Heart left ventricle (tissue), 13 donors: ENCODE results near the gene ALK.

Source experiments
- CTCF ChIP-seq, 12 donors: fragments of 200-600 bp; sonication (generic) in 4 of 12; IDR thresholded peaks; one replicate each; pipeline versions ENCODE4 v1.5.0 to v1.8.0; 2018 to 2022; ENCODE audit warnings: antibody characterized with exemption in 12 of 12, mild to moderate bottlenecking in 5 of 12
- POLR2A ChIP-seq, 2 donors: fragments of 450-650 bp; IDR thresholded peaks; one replicate each; pipeline ENCODE4 v1.6.1; 2017; ENCODE audit warnings: antibody characterized with exemption in 2 of 2, mild to moderate bottlenecking in 2 of 2, moderate library complexity in 2 of 2
- donor health status: ischemic (EF 13 %, LVEDD 7.1; RV severe dilation, severe dysfunction).
- donor health status: DM: no; HTN: yes; CAD: no.
- donor health status: DM: no; HTN: no; CAD: no.
- donor health status: ischemic (EF 25% LVEDD 6.9; RV normal size, moderate dysfunction).
- donor health status: ischemic (EF 25% LVEDD 5.7; RV mildly dilated, moderate dysfunction).
- donor health status: ischemic (EF 35%, LVEDD 5.7; RV mildly dilated, moderate dysfunction).
- donor health status: nonischemic (EF 11% LVEDD 7.7; RV severe dilation, severe dysfunction).
- donor health status: DM: yes; HTN: yes; CAD: no.
- donor health status: PGD.
- donor health status: ischemic (EF 29% LVEDD 5.4; RV normal size, mild dysfunction).
- donor health status: nonischemic (EF 23%, LVEDD 6.1; RV moderate dilation, normal function).

GRCh38 chr2:29284671-29285070 is 636.7 kb downstream of the ALK start:
- no peak for TF ChIP-seq CTCF (IDR thresholded peaks at IDR 0.05)
- TF ChIP-seq POLR2A (IDR thresholded peaks at IDR 0.05), result no peak
